ENCODE measurements around the gene LEP.
"Not testable (repeated sequence)": the region's sequence is repeated elsewhere in the genome, so short reads cannot be mapped to it uniquely, and the experiment has no call there.

LEP gene

GRCh38 chr7:128210590-128211570 is 30.2 kb upstream of the LEP start:
- no peak for DNase-seq

- DNase-seq: no peak
These were observed 29.5 kb upstream of the LEP start for GRCh38 chr7:128211626-128212025.

GRCh38 chr7:128214463-128214862 is 26.6 kb upstream of the LEP start:
- no peak for DNase-seq

GRCh38 chr7:128215281-128215680 is 25.8 kb upstream of the LEP start:
- no peak for DNase-seq

GRCh38 chr7:128215739-128216138 is 25.3 kb upstream of the LEP start:
- no peak for DNase-seq

- DNase-seq: no peak
These were observed 23.9 kb upstream of the LEP start for GRCh38 chr7:128217030-128217805.

GRCh38 chr7:128217967-128218652 is 23.0 kb upstream of the LEP start:
- DNase-seq: no peak

GRCh38 chr7:128219636-128220035 is 21.4 kb upstream of the LEP start:
- no peak for DNase-seq

GRCh38 chr7:128221929-128222403 is 19.1 kb upstream of the LEP start:
- DNase-seq: no peak

GRCh38 chr7:128226132-128226980 is 14.7 kb upstream of the LEP start:
- DNase-seq: no peak

- no peak for DNase-seq
These were observed 13.8 kb upstream of the LEP start for GRCh38 chr7:128227271-128227670.

- DNase-seq: no peak
These were observed 10.1 kb upstream of the LEP start for GRCh38 chr7:128231021-128231420.

GRCh38 chr7:128231677-128232076 is 9.4 kb upstream of the LEP start:
- no peak for DNase-seq

GRCh38 chr7:128233471-128233870 is 7.6 kb upstream of the LEP start:
- DNase-seq: no peak

- no peak for DNase-seq
These were observed 6.5 kb upstream of the LEP start for GRCh38 chr7:128234476-128235026.

- no peak for DNase-seq
These were observed 5.6 kb upstream of the LEP start for GRCh38 chr7:128235471-128235870.

GRCh38 chr7:128236924-128237586 is 4.0 kb upstream of the LEP start:
- no peak for DNase-seq

- DNase-seq: not testable (repeated sequence)
These were observed 1.9 kb upstream of the LEP start for GRCh38 chr7:128239146-128239545.

- no peak for DNase-seq
These were observed 1.6 kb downstream of the LEP start for GRCh38 chr7:128242661-128243060.

GRCh38 chr7:128243273-128243672 is 2.2 kb downstream of the LEP start:
- no peak for DNase-seq

GRCh38 chr7:128244861-128245260 is 3.8 kb downstream of the LEP start:
- no peak for DNase-seq

Measured in activated CD8-positive, alpha-beta memory T cell treated with anti-CD3 and anti-CD28 coated beads, Interleukin-2, amount 50 U/mL, for 48 hours (primary cell).